Lower lobe of right lung (tissue), 2 donors: Measurements from ENCODE around the gene SLCO6A1. TPM values are rescaled to one million over a fixed set of nuclear protein-coding genes. Genes with fewer than 3 reads are reported as not detected.

ENCODE experiments used
- ATAC-seq, 2 donors: fragments of 200-7000 bp; cut with Tn5 transposase; one replicate each; pipeline ENCODE4 v1.9.1; 2020 to 2022; ENCODE audit warnings: mild to moderate bottlenecking in 2 of 2, moderate library complexity in 2 of 2
- DNase-seq: peaks from one replicate; pipeline ENCODE4 v3.0.0-alpha.2; 2020
- H3K27ac ChIP-seq: fragments of 200-600 bp; one replicate; pipeline ENCODE4 v1.8.0; 2022
- H3K27me3 ChIP-seq: fragments of 200-600 bp; one replicate; pipeline ENCODE4 v1.8.0; 2022; ENCODE audit warnings: low read depth
- H3K36me3 ChIP-seq: fragments of 200-600 bp; one replicate; pipeline ENCODE4 v1.8.0; 2022; ENCODE audit warnings: mild to moderate bottlenecking
- H3K4me1 ChIP-seq: fragments of 200-600 bp; one replicate; pipeline ENCODE4 v1.8.0; 2022
- H3K4me3 ChIP-seq: fragments of 200-600 bp; one replicate; pipeline ENCODE4 v1.8.0; 2022; ENCODE audit warnings: mild to moderate bottlenecking
- H3K9me3 ChIP-seq: fragments of 200-600 bp; one replicate; pipeline ENCODE4 v1.8.0; 2022
- CTCF ChIP-seq: fragments of 200-600 bp; IDR thresholded peaks from one replicate; pipeline ENCODE4 v1.8.0; 2022; ENCODE audit warnings: antibody characterized with exemption, mild to moderate bottlenecking
- intact Hi-C: fragments of 100-400 bp; cut with DNase I; formaldehyde crosslinking; loops from one replicate; pipeline ENCODE4 v1.11.0; 2022
- total RNA-seq: library from RNA; stranded (reverse); fragmentation: NEBNext Ultra II Directional; extraction: Animal tissue kit (Norgen Biotek cat#: 25700); gene quantifications from one replicate; pipeline ENCODE4 v1.2.1, GENCODE V29; 2021
- donor health status: DM: no; HTN: yes; CAD: no; lungs with severe emphysema.

The SLCO6A1 gene
- total RNA-seq, 1 donor from 2014 or later, result not detected

GRCh38 chr5:102483736-102484135 is 15.1 kb downstream of the SLCO6A1 start:
- Histone ChIP-seq H3K27me3 (no peaks in the 10 kb centered on the region), H3K4me3 (no peak overlapping the region), H3K9me3 (no peaks in the 10 kb centered on the region), H3K4me1 (no peaks in the 10 kb centered on the region), H3K36me3 (no peaks in the 10 kb centered on the region), H3K27ac (no peak overlapping the region)
- intact Hi-C loops, result no loop called here
- ATAC-seq (no peak), DNase-seq (no peak)
- TF ChIP-seq CTCF, result no peak

- DNase-seq (no peak), ATAC-seq (no peak)
- no peaks in the 10 kb centered on the region for H3K36me3 ChIP-seq
- H3K27ac ChIP-seq, result no peak overlapping the region
- no peak for TF ChIP-seq CTCF
- H3K27me3 ChIP-seq, result no peaks in the 10 kb centered on the region
- intact Hi-C loops, result no loop called here
- no peaks in the 10 kb centered on the region for H3K4me1 ChIP-seq
- H3K9me3 ChIP-seq, result no peaks in the 10 kb centered on the region
- no peak overlapping the region for H3K4me3 ChIP-seq
Measured at GRCh38 chr5:102481054-102481715, 17.6 kb downstream of the SLCO6A1 start.

GRCh38 chr5:102453716-102454115 is 45.1 kb downstream of the SLCO6A1 start:
- no peak overlapping the region for H3K27ac ChIP-seq
- intact Hi-C loops, result no loop called here

GRCh38 chr5:102451082-102451481 is 47.7 kb downstream of the SLCO6A1 start:
- TF ChIP-seq CTCF, result no peak
- Histone ChIP-seq H3K4me3 (no peak overlapping the region), H3K4me1 (no peaks in the 10 kb centered on the region), H3K36me3 (no peaks in the 10 kb centered on the region), H3K27ac (no peak overlapping the region), H3K27me3 (no peaks in the 10 kb centered on the region), H3K9me3 (no peaks in the 10 kb centered on the region)
- peak in 1 of 2 donors; percentile 13 for ATAC-seq
- no peak for DNase-seq
- intact Hi-C loops, result no loop called here

More at GRCh38 chr5:102453716-102454115, 45.1 kb downstream of the SLCO6A1 start:
- no peak for ATAC-seq
- H3K27me3 ChIP-seq, result no peaks in the 10 kb centered on the region
- no peaks in the 10 kb centered on the region for H3K36me3 ChIP-seq
- no peak for TF ChIP-seq CTCF
- no peak overlapping the region for H3K4me3 ChIP-seq
- no peaks in the 10 kb centered on the region for H3K4me1 ChIP-seq
- no peaks in the 10 kb centered on the region for H3K9me3 ChIP-seq
- no peak for DNase-seq

- DNase-seq, result no peak
- no peak overlapping the region for H3K27ac ChIP-seq
- no peak overlapping the region for H3K4me3 ChIP-seq
- no peaks in the 10 kb centered on the region for H3K9me3 ChIP-seq
- ATAC-seq, result peak in 1 of 2 donors; percentile 11
- no peaks in the 10 kb centered on the region for H3K4me1 ChIP-seq
- H3K36me3 ChIP-seq, result no peaks in the 10 kb centered on the region
- intact Hi-C loops, result no loop called here
- H3K27me3 ChIP-seq, result no peaks in the 10 kb centered on the region
- no peak for TF ChIP-seq CTCF
Measured at GRCh38 chr5:102450313-102450990, 48.3 kb downstream of the SLCO6A1 start.
